ENCODE results near the gene SPATA31E1.
"Not testable (repeated sequence)": the region's sequence is repeated elsewhere in the genome, so short reads cannot be mapped to it uniquely, and the experiment has no call there.

SPATA31E1 gene

DNA sequence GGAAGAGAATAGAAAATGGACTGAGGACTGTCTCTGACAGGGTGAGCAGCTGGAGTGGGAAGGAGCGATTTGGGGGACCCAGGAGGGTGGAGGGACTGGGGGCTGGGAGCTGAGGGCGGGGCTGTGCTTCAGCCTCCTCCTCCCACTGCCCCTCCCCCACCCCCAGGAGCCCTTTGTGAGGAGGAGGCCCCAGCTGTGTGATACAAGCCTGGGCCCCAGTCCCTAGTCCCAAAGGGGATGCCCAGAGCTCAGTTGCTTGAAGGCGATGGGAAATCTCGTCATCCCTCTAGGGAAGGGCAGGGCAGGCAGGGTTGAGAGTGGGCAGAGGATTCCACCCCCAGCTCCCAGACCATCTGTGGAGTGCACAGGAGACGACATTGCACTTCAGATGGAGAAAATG lies at the start of gene SPATA31E1:
SPATA31E1 (plus strand) TSS at position 251 of the 400 bp plus-strand sequence; CDS start at position 266, 15 bp downstream.
- Mint-ChIP-seq H3K9me3 (no peaks in the 10 kb centered on the region), H3K4me1 (ENCODE audit: low read depth) (peaks cover 10% of the 10 kb centered on the region), H3K4me3 (no peak within 1 kb of the TSS), H3K27me3 (peaks cover 25% of the 10 kb centered on the region), H3K27ac (no peak within 1 kb of the TSS), H3K36me3 (ENCODE audit: low read depth) (no peaks in the 10 kb centered on the region)
- DNase-seq = peak; percentile 17

DNA sequence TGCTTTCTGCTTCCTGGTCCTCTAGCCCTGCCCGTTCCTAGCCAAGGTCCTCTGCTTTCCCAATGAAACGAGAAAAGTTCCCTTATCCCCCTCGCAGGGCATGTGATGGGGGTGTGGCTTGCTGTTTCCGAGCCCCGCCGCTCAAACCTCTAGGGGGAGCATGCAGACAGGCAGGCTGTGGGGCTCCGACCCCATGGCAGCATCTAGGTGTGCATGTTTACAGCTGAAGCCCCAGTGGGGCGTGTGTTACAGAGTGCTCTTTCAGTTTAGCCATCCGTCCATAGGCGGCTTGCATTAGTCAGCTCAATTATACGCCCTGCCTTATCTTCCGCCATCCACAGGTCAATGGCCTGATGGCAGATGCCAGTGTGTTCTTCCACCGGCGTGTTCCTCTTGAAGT lies 48.3 kb upstream of the SPATA31E1 start:
- no peak overlapping the region for H3K27ac Mint-ChIP-seq
- H3K9me3 Mint-ChIP-seq = no peaks in the 10 kb centered on the region
- no peaks in the 10 kb centered on the region for H3K27me3 Mint-ChIP-seq
- H3K4me3 Mint-ChIP-seq = no peak overlapping the region
- H3K36me3 Mint-ChIP-seq (ENCODE audit: low read depth) = no peaks in the 10 kb centered on the region
- no peak for DNase-seq
- H3K4me1 Mint-ChIP-seq (ENCODE audit: low read depth) = peaks cover 2% of the 10 kb centered on the region

DNA sequence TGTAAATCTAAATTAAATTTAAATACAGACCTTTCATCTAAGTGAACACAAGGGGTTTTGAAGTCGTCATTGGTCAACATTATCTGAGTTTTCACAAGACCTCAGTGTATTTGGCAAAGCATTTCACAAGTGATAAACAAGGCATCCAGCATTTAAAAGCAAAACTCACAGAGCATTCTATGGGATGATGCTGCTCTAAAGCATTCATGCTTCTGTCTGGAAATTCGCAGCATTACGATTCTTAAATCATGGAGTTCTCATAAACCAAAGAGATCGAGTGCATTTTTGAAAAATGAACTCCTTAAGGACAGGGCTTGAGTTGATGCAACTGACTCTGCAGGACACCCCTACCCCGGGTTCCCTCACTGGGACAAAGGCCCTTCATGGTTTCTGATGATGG lies 46.1 kb upstream of the SPATA31E1 start:
- H3K27ac Mint-ChIP-seq = no peak overlapping the region
- no peaks in the 10 kb centered on the region for H3K9me3 Mint-ChIP-seq
- no peaks in the 10 kb centered on the region for H3K27me3 Mint-ChIP-seq
- no peak for DNase-seq
- no peaks in the 10 kb centered on the region for H3K36me3 Mint-ChIP-seq (ENCODE audit: low read depth)
- H3K4me1 Mint-ChIP-seq (ENCODE audit: low read depth) = no peaks in the 10 kb centered on the region
- H3K4me3 Mint-ChIP-seq = no peak overlapping the region

GRCh38 chr9:87836951-87837705 lies 45.5 kb upstream of the SPATA31E1 start:
- no peak overlapping the region for H3K4me3 Mint-ChIP-seq
- no peaks in the 10 kb centered on the region for H3K36me3 Mint-ChIP-seq (ENCODE audit: low read depth)
- H3K4me1 Mint-ChIP-seq (ENCODE audit: low read depth) = no peaks in the 10 kb centered on the region
- no peaks in the 10 kb centered on the region for H3K9me3 Mint-ChIP-seq
- no peaks in the 10 kb centered on the region for H3K27me3 Mint-ChIP-seq
- no peak for DNase-seq
- H3K27ac Mint-ChIP-seq = no peak overlapping the region

- no peak overlapping the region for H3K27ac Mint-ChIP-seq
- H3K9me3 Mint-ChIP-seq = no peaks in the 10 kb centered on the region
These were observed 42.5 kb upstream of the SPATA31E1 start for GRCh38 chr9:87840134-87840533.

DNA sequence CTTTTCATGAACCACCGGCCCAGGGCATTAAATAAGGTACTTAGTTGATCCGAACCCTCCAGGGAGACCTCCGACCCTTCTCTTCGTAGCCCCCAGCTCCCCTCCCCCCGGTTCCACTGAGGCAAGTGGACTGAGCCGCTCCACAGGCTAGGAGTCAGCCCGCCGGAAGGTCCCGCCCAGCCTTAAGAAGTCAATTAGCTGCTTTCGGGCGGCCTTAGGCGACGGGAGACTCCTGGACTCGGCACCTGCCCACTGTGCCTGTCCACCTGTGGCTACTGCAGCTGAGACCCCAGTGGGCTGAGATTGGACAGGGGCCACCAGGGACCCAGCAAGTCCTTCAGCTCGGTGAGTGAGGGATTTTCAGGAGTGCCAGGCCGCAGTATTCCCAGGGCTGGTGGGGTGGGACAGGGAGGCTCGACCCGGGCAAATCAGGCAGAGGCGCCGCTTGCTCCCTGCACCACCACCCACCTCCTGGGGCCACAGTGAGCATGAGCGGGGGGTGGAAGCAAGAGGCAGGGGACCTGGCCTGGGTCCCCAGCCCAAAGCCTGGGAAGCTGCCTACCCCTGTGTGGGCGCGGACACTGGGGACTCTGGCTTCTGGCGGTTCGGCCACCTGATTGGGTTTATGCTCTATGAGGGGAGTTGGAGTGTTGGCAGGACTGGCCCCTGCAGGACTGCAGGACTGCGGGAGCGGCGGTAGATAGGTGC lies 39.6 kb upstream of the SPATA31E1 start:
- no peak for DNase-seq
- Mint-ChIP-seq H3K9me3 (no peaks in the 10 kb centered on the region), H3K4me3 (no peak overlapping the region), H3K27ac (no peak overlapping the region), H3K27me3 (peaks cover 27% of the 10 kb centered on the region), H3K36me3 (ENCODE audit: low read depth) (no peaks in the 10 kb centered on the region), H3K4me1 (ENCODE audit: low read depth) (peaks cover 1% of the 10 kb centered on the region)

More at GRCh38 chr9:87840134-87840533, 42.5 kb upstream of the SPATA31E1 start:
- no peaks in the 10 kb centered on the region for H3K4me1 Mint-ChIP-seq (ENCODE audit: low read depth)
- DNase-seq = no peak
- H3K36me3 Mint-ChIP-seq (ENCODE audit: low read depth) = no peaks in the 10 kb centered on the region
- H3K4me3 Mint-ChIP-seq = no peak overlapping the region
- peaks cover 13% of the 10 kb centered on the region for H3K27me3 Mint-ChIP-seq

DNA sequence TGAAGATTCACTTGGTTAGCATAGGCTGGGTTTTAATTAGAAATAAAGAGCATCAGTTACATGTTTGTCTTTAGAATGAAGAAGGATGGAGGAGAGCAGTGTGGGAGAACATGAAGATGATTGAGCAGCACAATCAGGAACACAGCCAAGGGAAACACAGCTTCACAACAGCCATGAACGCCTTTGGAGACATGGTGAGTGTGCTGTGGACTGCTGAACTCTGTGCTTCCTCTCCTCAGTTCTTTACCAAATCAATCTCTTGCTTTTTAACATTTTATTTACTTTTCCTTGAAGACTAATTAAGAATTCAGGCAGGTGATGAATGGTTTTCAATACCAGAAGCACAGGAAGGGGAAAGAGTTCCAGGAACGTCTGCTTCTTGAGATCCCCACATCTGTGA lies 38.2 kb upstream of the SPATA31E1 start:
- Mint-ChIP-seq H3K9me3 (no peaks in the 10 kb centered on the region), H3K27ac (no peak overlapping the region), H3K4me1 (ENCODE audit: low read depth) (peaks cover 1% of the 10 kb centered on the region), H3K36me3 (ENCODE audit: low read depth) (no peaks in the 10 kb centered on the region), H3K4me3 (no peak overlapping the region), H3K27me3 (peaks cover 36% of the 10 kb centered on the region)
- DNase-seq = no peak

- DNase-seq; H3K9me3 Mint-ChIP-seq; H3K4me1 Mint-ChIP-seq (ENCODE audit: low read depth); H3K4me3 Mint-ChIP-seq; H3K36me3 Mint-ChIP-seq (ENCODE audit: low read depth); H3K27ac Mint-ChIP-seq: not testable (repeated sequence)
- H3K27me3 Mint-ChIP-seq = peaks cover 40% of the 10 kb centered on the region
These were observed 34.9 kb upstream of the SPATA31E1 start for GRCh38 chr9:87847817-87848216.

- no peak for DNase-seq
- Mint-ChIP-seq H3K27ac (no peak overlapping the region), H3K9me3 (no peaks in the 10 kb centered on the region), H3K4me1 (ENCODE audit: low read depth) (peaks cover 1% of the 10 kb centered on the region), H3K36me3 (ENCODE audit: low read depth) (no peaks in the 10 kb centered on the region), H3K27me3 (peaks cover 34% of the 10 kb centered on the region), H3K4me3 (no peak overlapping the region)
These were observed 33.4 kb upstream of the SPATA31E1 start for GRCh38 chr9:87849144-87849758.

GRCh38 chr9:87850391-87850790 lies 32.3 kb upstream of the SPATA31E1 start:
- no peak for DNase-seq
- H3K27ac Mint-ChIP-seq = no peak overlapping the region
- peaks cover 1% of the 10 kb centered on the region for H3K4me1 Mint-ChIP-seq (ENCODE audit: low read depth)

GRCh38 chr9:87851186-87851585 lies 31.5 kb upstream of the SPATA31E1 start:
- H3K27me3 Mint-ChIP-seq = peaks cover 25% of the 10 kb centered on the region
- H3K36me3 Mint-ChIP-seq (ENCODE audit: low read depth); H3K27ac Mint-ChIP-seq; H3K4me1 Mint-ChIP-seq (ENCODE audit: low read depth); H3K9me3 Mint-ChIP-seq; DNase-seq; H3K4me3 Mint-ChIP-seq: not testable (repeated sequence)

More at GRCh38 chr9:87850391-87850790, 32.3 kb upstream of the SPATA31E1 start:
- peaks cover 24% of the 10 kb centered on the region for H3K27me3 Mint-ChIP-seq
- H3K36me3 Mint-ChIP-seq (ENCODE audit: low read depth) = no peaks in the 10 kb centered on the region
- H3K4me3 Mint-ChIP-seq = no peak overlapping the region
- no peaks in the 10 kb centered on the region for H3K9me3 Mint-ChIP-seq

DNA sequence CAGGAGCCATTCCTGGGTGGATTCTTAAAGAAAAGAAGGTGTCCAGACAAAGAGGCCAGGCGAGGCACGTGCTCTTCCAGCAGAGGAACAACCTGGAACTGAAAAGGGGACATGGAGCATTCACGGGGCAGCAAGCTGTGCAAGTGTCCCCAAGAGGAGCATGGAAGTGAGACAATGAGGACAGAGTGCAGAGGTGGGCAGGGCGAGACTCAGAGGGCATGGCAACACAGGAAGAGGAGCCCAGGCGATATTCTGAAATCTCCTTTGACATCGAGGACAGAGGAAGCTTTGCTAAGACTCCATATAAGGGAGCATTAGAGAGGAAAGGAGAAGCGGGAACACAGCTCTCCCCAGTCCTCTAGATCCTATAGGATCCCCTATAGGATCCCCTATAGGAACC lies 29.4 kb upstream of the SPATA31E1 start:
- DNase-seq = no peak
- Mint-ChIP-seq H3K27ac (no peak overlapping the region), H3K4me3 (no peak overlapping the region), H3K9me3 (no peaks in the 10 kb centered on the region), H3K4me1 (ENCODE audit: low read depth) (no peaks in the 10 kb centered on the region), H3K36me3 (ENCODE audit: low read depth) (no peaks in the 10 kb centered on the region), H3K27me3 (peaks cover 18% of the 10 kb centered on the region)

DNA sequence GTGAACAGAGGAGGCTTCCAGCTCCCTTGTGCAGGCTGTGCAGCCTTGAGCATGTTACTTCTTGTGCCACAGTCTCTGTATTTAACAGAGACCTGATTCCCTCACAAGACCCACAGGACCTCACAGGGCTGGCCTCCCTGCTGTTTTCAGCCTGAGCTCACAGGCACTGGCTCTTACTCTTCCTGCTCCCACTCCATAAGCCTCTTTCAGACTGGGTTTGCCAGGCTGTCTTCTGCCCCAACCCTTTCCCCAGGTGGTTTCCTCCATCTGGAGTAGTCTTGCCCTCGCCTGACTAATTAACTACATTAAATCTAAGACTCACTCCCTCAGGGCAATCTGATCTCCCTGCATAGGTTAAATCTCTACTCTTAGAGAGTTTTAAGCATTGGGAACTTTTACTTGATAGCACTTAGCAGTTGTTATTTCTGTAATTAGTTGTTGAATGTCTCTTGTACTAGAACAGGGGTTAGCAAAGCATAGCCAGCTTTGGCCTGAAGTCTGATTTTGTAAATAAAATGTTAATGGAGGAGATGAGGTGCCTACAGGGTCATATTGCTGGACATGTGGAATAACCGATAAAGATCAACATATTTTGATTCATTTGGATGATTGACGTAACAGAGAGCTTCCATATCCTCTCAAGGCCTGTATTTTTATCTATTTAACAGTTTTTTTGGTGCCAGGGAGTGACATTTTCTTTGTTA lies 28.6 kb upstream of the SPATA31E1 start:
- H3K27ac Mint-ChIP-seq = no peak overlapping the region
- peaks cover 13% of the 10 kb centered on the region for H3K27me3 Mint-ChIP-seq
- no peaks in the 10 kb centered on the region for H3K4me1 Mint-ChIP-seq (ENCODE audit: low read depth)
- no peaks in the 10 kb centered on the region for H3K9me3 Mint-ChIP-seq
- H3K36me3 Mint-ChIP-seq (ENCODE audit: low read depth) = no peaks in the 10 kb centered on the region
- H3K4me3 Mint-ChIP-seq = no peak overlapping the region
- DNase-seq = no peak

DNA sequence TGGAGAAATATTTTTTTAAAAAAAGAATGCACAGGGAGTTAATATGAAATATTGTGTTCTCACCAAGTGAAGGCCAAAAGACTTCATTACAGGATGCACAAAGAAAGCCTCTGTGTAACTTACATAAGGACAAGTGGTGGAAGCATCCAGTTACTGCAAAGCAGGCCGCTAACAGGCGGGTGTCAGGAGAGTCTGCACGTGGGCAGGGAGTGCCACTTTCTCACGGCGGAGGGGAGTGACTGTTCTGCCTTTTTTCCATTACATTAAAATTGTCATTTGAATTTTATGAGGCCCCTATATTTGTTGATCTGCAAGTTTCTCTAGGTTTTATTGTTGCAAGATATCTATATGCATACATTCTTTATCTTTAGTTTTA lies 28.1 kb upstream of the SPATA31E1 start:
- Mint-ChIP-seq H3K9me3 (no peaks in the 10 kb centered on the region), H3K36me3 (ENCODE audit: low read depth) (no peaks in the 10 kb centered on the region), H3K27ac (no peak overlapping the region), H3K4me3 (no peak overlapping the region), H3K4me1 (ENCODE audit: low read depth) (no peaks in the 10 kb centered on the region), H3K27me3 (peaks cover 10% of the 10 kb centered on the region)
- DNase-seq = no peak

All from activated T-cell treated with anti-CD3 and anti-CD28 coated beads, Interleukin-2, amount 50 U/mL, for 24 hours (primary cell).